SH-SY5Y (cell line): ENCODE data around the gene TULP4.

Experiments used
- GATA2 ChIP-seq: IDR thresholded peaks from 2 replicates; pipeline ENCODE4 v1.6.1; 2011; ENCODE audit warnings: mild to moderate bottlenecking, low read depth, low read length
- GATA3 ChIP-seq: IDR thresholded peaks from 2 replicates; pipeline ENCODE4 v1.6.1; 2011; ENCODE audit warnings: low read depth, mild to moderate bottlenecking, low read length, moderate library complexity

TULP4 gene

GRCh38 chr6:158501360-158502262 is 189.3 kb downstream of the TULP4 start:
- TF ChIP-seq GATA3 (no peak), GATA2 (no peak)

DNA sequence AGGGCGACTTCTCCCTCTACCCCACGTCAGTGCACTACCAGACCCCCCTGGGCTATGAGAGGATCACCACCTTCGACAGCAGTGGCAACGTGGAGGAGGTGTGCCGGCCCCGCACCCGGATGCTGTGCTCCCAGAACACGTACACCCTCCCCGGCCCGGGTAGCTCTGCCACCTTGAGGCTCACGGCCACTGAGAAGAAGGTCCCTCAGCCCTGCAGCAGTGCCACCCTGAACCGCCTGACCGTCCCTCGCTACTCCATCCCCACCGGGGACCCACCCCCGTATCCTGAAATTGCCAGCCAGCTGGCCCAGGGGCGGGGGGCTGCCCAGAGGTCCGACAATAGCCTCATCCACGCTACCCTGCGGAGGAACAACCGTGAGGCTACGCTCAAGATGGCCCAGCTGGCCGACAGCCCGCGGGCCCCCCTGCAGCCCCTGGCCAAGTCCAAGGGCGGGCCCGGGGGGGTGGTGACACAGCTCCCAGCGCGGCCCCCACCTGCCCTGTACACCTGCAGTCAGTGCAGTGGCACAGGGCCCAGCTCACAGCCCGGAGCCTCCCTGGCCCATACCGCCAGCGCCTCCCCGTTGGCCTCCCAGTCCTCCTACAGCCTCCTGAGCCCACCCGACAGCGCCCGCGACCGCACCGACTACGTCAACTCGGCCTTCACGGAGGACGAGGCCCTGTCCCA is 190.1 kb downstream of the TULP4 start:
- TF ChIP-seq GATA3 (no peak), GATA2 (no peak)

GRCh38 chr6:158503222-158503621 is 191.0 kb downstream of the TULP4 start:
- no peak for TF ChIP-seq GATA3
- TF ChIP-seq GATA2: no peak

- TF ChIP-seq GATA3: no peak
- no peak for TF ChIP-seq GATA2
These were observed 191.6 kb downstream of the TULP4 start for GRCh38 chr6:158503846-158504245.

- TF ChIP-seq GATA2 (no peak), GATA3 (no peak)
These were observed 192.9 kb downstream of the TULP4 start for GRCh38 chr6:158505194-158505593.

GRCh38 chr6:158506601-158507000 is 194.3 kb downstream of the TULP4 start:
- no peak for TF ChIP-seq GATA2
- no peak for TF ChIP-seq GATA3

DNA sequence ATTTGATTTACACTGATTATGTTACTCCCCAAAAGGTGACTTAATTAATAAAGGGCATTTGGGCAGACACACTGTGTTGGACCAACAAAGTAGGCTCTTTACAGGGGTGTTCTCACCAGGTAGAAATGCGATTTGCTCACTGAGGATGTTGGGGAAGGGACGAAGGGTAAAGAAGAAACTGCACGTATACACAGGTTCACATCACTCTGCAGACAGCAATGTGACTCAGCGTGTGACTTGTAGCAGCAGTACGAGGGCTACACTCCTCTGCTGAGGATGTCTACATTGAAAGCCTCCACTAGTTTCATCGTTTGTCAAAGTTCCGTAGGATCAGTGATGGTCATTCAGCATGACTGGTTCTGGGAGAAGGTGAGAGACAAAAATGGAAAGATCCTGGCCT is 194.9 kb downstream of the TULP4 start:
- TF ChIP-seq GATA2: no peak
- TF ChIP-seq GATA3: no peak

DNA sequence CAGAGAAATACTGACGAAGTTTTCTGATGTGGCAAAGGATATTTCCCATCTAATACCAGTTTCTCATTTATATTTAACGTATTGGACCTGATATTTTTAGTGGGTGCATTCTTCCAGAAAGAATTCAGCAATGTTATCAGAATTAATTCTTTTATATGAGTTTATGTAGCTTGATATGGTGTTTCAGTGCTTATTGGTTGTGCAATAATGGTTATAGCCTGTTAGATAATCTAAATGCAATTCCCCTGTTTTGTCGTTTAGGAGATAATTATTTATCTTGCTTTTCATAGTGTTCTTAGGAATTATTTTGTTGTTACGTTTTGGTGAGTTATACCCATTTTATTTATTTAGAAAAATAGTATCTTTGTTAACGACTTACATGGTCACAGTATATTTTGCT is 196.2 kb downstream of the TULP4 start:
- TF ChIP-seq GATA2 (no peak), GATA3 (no peak)

DNA sequence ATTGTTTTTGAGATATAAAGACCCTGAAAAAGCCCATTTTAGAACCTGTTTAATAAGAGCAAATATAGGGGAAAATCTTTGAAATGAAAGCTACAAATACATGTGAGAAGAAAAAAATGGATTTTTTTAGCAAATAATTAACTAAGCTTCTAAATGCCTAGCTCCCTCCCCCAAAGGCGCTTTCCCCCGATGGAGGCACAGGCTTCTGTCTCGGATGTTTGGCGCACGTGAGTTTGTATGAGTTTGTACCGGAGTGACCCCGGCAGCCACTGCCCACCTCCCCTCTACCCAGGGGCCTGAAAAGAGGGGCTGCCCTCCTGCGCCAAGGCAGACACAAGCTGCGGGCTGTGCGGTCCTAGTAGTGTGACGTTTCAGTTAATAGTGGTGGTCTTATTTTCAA is 197.2 kb downstream of the TULP4 start:
- TF ChIP-seq GATA3: no peak
- no peak for TF ChIP-seq GATA2

DNA sequence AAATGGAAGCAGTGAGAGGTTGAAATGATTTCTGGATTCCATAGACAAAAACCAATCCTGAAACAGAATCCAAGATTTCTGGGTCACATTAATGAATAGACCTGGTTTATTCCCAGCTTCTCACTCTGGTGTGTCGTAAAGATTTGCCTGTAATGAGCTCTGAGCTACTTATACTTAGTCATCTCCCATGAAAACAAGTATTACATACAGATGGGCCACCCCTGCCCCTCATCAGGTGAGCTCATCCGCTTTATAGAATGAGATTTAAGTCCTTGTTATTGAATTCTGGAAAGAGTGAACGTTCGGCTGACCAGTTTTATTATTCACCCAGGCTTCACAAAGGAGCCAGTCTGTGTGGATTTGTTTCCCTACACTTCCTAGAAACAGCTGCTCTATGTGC is 200.5 kb downstream of the TULP4 start:
- TF ChIP-seq GATA2 (no peak), GATA3 (no peak)

GRCh38 chr6:158514176-158514575 is 201.9 kb downstream of the TULP4 start:
- no peak for TF ChIP-seq GATA2
- TF ChIP-seq GATA3: no peak

GRCh38 chr6:158514991-158515390 is 202.7 kb downstream of the TULP4 start:
- TF ChIP-seq GATA2 (no peak), GATA3 (no peak)

- TF ChIP-seq GATA3 (no peak), GATA2 (no peak)
These were observed 203.8 kb downstream of the TULP4 start for GRCh38 chr6:158516098-158516497.

DNA sequence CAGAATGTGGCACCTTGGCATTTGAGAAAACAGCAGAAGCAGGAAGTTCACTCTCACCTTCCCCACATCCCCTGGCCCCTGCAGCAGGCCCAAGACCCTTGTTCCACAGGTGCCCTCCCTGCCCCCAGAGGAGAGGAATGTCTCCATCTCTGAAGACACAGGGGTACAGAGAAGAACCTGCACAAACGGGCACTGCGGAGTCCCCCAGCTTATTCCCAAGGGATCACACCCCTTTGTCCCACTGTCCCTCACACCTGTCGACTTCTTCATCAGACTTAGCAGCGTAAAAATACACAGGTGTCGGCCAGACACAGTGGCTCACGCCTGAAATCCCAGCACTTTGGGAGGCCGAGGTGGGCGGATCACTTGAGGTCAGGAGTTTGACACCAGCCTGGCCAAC is 204.8 kb downstream of the TULP4 start:
- no peak for TF ChIP-seq GATA2
- no peak for TF ChIP-seq GATA3

DNA sequence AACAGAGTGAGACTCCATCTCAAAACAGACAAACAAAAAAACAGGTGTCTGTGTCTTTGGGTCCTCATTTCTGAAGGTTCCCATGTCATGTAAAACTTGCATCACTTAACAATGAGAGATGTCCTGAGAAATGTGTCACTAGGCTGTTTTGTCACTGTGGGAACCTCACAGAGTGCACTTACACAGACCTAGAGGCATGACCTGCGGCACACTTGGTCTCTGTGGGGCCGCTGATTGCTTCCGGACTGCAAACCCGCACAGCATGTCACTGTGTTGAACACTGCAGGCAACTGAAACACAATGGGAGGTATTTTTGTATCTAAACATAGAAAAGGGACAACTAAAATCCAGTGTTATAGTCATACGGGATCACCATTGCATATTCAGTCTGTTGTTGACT is 205.3 kb downstream of the TULP4 start:
- TF ChIP-seq GATA2: no peak
- TF ChIP-seq GATA3: no peak
